ENCODE data around the gene DALRD3. TPM values are rescaled to one million over a fixed set of nuclear protein-coding genes. Genes with fewer than 3 reads are reported as not detected.

Gene DALRD3
- polyA plus RNA-seq, 1 of the 3 experiments (the other 2 are of a cell fraction), result 82.7 TPM

DNA sequence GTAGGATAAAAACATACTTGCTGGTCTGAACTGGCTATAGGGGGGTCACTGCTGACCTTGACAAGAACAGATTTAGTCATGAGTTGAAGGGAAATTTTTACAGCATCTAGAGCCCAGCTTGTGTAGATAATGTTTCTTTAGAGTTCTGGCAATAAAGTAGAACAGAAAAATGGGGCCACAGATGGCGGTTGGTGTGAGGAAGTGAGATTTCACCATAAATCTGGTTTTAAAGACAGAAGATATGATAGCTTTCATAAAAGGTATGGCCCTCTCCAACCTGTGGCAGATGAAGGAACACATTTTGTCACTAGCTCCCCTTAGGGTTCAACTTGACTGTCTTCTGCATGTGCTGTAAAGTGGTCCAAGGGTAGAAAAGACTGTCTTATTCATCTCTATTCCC is 35.2 kb upstream of the DALRD3 start (continued):
- TF ChIP-seq, protein P1, sequence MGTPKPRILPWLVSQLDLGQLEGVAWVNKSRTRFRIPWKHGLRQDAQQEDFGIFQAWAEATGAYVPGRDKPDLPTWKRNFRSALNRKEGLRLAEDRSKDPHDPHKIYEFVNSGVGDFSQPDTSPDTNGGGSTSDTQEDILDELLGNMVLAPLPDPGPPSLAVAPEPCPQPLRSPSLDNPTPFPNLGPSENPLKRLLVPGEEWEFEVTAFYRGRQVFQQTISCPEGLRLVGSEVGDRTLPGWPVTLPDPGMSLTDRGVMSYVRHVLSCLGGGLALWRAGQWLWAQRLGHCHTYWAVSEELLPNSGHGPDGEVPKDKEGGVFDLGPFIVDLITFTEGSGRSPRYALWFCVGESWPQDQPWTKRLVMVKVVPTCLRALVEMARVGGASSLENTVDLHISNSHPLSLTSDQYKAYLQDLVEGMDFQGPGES (IDR thresholded peaks at IDR 0.05; ENCODE audit: low read depth, low read length), result no peak

DNA sequence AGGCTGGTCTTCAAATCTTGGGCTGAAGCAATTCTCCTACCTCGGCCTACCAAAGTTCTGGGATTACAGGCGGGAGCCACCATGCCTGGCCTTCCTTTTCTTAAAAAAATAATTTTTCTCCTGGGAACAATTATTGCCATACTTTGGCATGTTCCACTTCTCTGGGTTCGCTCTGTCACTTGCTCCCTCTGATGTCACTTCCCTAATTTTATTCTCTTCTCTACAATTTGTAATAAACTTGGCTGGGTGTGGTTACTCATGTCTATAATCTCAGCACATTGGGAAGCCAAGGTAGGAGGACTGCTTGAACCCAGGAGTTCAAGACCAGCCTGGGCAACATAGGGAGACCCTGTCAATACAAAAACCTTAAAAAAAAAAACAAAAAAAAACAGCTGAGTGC is 16.9 kb upstream of the DALRD3 start:
- Histone ChIP-seq H3K4me1 (ENCODE audit: control insufficient read depth in 1 of 2, insufficient read depth in 2 of 2, low read depth in 1 of 2, low read length in 1 of 2) (no peaks in the 10 kb centered on the region), H4K20me1 (ENCODE audit: insufficient read depth) (no peaks in the 10 kb centered on the region), H3K9me3 (no peaks in the 10 kb centered on the region), H3K9me2 (no peaks in the 10 kb centered on the region), H3F3A (replicated peaks; ENCODE audit: insufficient read depth) (peaks cover 26% of the 10 kb centered on the region), H3K4me2 (no peak overlapping the region), H2AFZ (ENCODE audit: low read depth) (no peak overlapping the region), H3K9ac (no peak overlapping the region), H3K27me3 (ENCODE audit: insufficient read depth) (no peaks in the 10 kb centered on the region), H3K27ac (ENCODE audit: low read depth in 2 of 2, low read length in 1 of 2) (no peak overlapping the region), H3K4me3 (ENCODE audit: low read depth in 2 of 2, low read length in 1 of 2) (no peak overlapping the region), H3K79me2 (ENCODE audit: insufficient read depth) (peaks cover 13% of the 10 kb centered on the region), H3K36me3 (replicated peaks in 1 of 2; ENCODE audit: control insufficient read depth in 1 of 2, insufficient read depth in 2 of 2, low read length in 1 of 2) (peaks cover 34 to 68% of the 10 kb centered on the region in 2 experiments)
- DNase-seq, result no peak
- ChIA-PET POLR2A (no interaction called here), CTCF (no interaction called here)
- 98% methylated on average over 3 of the region's 3 CpGs for WGBS (ENCODE audit: low lambda C conversion rate)
- TF ChIP-seq, protein P2, sequence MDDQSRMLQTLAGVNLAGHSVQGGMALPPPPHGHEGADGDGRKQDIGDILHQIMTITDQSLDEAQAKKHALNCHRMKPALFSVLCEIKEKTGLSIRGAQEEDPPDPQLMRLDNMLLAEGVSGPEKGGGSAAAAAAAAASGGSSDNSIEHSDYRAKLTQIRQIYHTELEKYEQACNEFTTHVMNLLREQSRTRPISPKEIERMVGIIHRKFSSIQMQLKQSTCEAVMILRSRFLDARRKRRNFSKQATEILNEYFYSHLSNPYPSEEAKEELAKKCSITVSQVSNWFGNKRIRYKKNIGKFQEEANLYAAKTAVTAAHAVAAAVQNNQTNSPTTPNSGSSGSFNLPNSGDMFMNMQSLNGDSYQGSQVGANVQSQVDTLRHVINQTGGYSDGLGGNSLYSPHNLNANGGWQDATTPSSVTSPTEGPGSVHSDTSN (IDR thresholded peaks at IDR 0.05), result no peak
- TF ChIP-seq POLR2AphosphoS5 (IDR thresholded peaks at IDR 0.05; ENCODE audit: low read depth, low read length) (no peak), SMC3 (IDR thresholded peaks at IDR 0.05; ENCODE audit: low read depth, low read length) (no peak), NRF1 (IDR thresholded peaks at IDR 0.05; ENCODE audit: low read depth, low read length) (no peak), RCOR1 (IDR thresholded peaks at IDR 0.05; ENCODE audit: low read length) (no peak), RFX5 (IDR thresholded peaks at IDR 0.05; ENCODE audit: low read length) (no peak), FOXJ3 (CRISPR knock-in tag; IDR thresholded peaks at IDR 0.05) (no peak), ELF1 (IDR thresholded peaks at IDR 0.05) (no peak), TAF1 (IDR thresholded peaks at IDR 0.05; ENCODE audit: borderline replicate concordance, low read depth, low read length) (no peak), YY1 (IDR thresholded peaks at IDR 0.05; ENCODE audit: low read depth) (no peak), MXI1 (IDR thresholded peaks at IDR 0.05; ENCODE audit: low read depth, low read length) (no peak), TCF12 (IDR thresholded peaks at IDR 0.05) (no peak), RAD21 (IDR thresholded peaks at IDR 0.05; ENCODE audit: low read length) (no peak), FOXM1 (IDR thresholded peaks at IDR 0.05; ENCODE audit: low read depth) (no peak), FOSL2 (IDR thresholded peaks at IDR 0.05; ENCODE audit: borderline replicate concordance, low read depth) (no peak), GABPA (IDR thresholded peaks at IDR 0.05; ENCODE audit: low read depth) (no peak), TEAD4 (IDR thresholded peaks at IDR 0.05; ENCODE audit: borderline replicate concordance, insufficient read depth) (no peak)
- TF ChIP-seq, protein P3, sequence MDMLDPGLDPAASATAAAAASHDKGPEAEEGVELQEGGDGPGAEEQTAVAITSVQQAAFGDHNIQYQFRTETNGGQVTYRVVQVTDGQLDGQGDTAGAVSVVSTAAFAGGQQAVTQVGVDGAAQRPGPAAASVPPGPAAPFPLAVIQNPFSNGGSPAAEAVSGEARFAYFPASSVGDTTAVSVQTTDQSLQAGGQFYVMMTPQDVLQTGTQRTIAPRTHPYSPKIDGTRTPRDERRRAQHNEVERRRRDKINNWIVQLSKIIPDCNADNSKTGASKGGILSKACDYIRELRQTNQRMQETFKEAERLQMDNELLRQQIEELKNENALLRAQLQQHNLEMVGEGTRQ (IDR thresholded peaks at IDR 0.05; ENCODE audit: borderline replicate concordance, low read depth, low read length), result no peak
- TF ChIP-seq, protein P4, sequence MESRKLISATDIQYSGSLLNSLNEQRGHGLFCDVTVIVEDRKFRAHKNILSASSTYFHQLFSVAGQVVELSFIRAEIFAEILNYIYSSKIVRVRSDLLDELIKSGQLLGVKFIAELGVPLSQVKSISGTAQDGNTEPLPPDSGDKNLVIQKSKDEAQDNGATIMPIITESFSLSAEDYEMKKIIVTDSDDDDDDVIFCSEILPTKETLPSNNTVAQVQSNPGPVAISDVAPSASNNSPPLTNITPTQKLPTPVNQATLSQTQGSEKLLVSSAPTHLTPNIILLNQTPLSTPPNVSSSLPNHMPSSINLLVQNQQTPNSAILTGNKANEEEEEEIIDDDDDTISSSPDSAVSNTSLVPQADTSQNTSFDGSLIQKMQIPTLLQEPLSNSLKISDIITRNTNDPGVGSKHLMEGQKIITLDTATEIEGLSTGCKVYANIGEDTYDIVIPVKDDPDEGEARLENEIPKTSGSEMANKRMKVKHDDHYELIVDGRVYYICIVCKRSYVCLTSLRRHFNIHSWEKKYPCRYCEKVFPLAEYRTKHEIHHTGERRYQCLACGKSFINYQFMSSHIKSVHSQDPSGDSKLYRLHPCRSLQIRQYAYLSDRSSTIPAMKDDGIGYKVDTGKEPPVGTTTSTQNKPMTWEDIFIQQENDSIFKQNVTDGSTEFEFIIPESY (IDR thresholded peaks at IDR 0.05; ENCODE audit: borderline replicate concordance, low read depth), result no peak
- TF ChIP-seq, protein P5, sequence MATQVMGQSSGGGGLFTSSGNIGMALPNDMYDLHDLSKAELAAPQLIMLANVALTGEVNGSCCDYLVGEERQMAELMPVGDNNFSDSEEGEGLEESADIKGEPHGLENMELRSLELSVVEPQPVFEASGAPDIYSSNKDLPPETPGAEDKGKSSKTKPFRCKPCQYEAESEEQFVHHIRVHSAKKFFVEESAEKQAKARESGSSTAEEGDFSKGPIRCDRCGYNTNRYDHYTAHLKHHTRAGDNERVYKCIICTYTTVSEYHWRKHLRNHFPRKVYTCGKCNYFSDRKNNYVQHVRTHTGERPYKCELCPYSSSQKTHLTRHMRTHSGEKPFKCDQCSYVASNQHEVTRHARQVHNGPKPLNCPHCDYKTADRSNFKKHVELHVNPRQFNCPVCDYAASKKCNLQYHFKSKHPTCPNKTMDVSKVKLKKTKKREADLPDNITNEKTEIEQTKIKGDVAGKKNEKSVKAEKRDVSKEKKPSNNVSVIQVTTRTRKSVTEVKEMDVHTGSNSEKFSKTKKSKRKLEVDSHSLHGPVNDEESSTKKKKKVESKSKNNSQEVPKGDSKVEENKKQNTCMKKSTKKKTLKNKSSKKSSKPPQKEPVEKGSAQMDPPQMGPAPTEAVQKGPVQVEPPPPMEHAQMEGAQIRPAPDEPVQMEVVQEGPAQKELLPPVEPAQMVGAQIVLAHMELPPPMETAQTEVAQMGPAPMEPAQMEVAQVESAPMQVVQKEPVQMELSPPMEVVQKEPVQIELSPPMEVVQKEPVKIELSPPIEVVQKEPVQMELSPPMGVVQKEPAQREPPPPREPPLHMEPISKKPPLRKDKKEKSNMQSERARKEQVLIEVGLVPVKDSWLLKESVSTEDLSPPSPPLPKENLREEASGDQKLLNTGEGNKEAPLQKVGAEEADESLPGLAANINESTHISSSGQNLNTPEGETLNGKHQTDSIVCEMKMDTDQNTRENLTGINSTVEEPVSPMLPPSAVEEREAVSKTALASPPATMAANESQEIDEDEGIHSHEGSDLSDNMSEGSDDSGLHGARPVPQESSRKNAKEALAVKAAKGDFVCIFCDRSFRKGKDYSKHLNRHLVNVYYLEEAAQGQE (IDR thresholded peaks at IDR 0.05; ENCODE audit: low read depth, low read length), result no peak

Data from SK-N-SH (cell line).